PC-3 (cell line): ENCODE data around the gene DTNB. TPM values are rescaled to one million over a fixed set of nuclear protein-coding genes. Genes with fewer than 3 reads are reported as not detected.

Experiments used
- ATAC-seq: fragments of 200-7000 bp; cut with Tn5 transposase; 2 replicates; pipeline ENCODE4 v1.9.1; 2020; ENCODE audit warnings: mild to moderate bottlenecking, moderate library complexity
- BruUV-seq: library from RNA; stranded (reverse); fragments of 400-500 nt; replicated peaks from 2 replicates; lab custom pipeline; 2021; lab: Mats Ljungman, UMichigan
- CTCF ChIA-PET: fragments of 300-600 bp; sonication (Branson Sonifier 250); formaldehyde crosslinking; loops from one replicate; lab custom pipeline; 2022; ENCODE audit warnings: antibody characterized with exemption; lab: Charles Lee
- POLR2A ChIA-PET: fragments of 300-600 bp; sonication (Branson Sonifier 250); formaldehyde crosslinking; loops from one replicate; lab custom pipeline; 2022; ENCODE audit warnings: antibody characterized with exemption; ENCODE audit not compliant: unreplicated experiment; lab: Charles Lee
- DNase-seq: peaks from one replicate; pipeline ENCODE4 v3.0.0-alpha.2; 2015
- H2AFZ ChIP-seq: fragments of 300-600 bp; sonication (generic); 2 replicates; pipeline ENCODE4 v1.6.0; 2016; ENCODE audit warnings: antibody characterized with exemption, low read length
- H3F3A ChIP-seq: fragments of 300-600 bp; sonication (generic); one replicate; pipeline ENCODE4 v1.6.0; 2017; ENCODE audit warnings: antibody characterized with exemption, low read length, control low read depth, mild to moderate bottlenecking; ENCODE audit not compliant: unreplicated experiment
- H3K27ac ChIP-seq: fragments of 300-600 bp; sonication (generic); 2 replicates; pipeline ENCODE4 v1.5.1; 2016; ENCODE audit warnings: mild to moderate bottlenecking, low read length
- H3K27me3 ChIP-seq: fragments of 300-600 bp; sonication (generic); 2 replicates; pipeline ENCODE4 v1.6.1; 2016; ENCODE audit warnings: low read length, mixed read lengths
- H3K36me3 ChIP-seq: fragments of 300-600 bp; sonication (generic); 2 replicates; pipeline ENCODE4 v1.6.1; 2016; ENCODE audit warnings: low read depth, mixed run types, low read length, mixed read lengths
- H3K4me1 ChIP-seq: fragments of 300-600 bp; sonication (generic); 2 replicates; pipeline ENCODE4 v1.5.1; 2016; ENCODE audit warnings: low read length; ENCODE audit not compliant: insufficient read depth
- H3K4me2 ChIP-seq: fragments of 300-600 bp; sonication (generic); 2 replicates; pipeline ENCODE4 v1.6.0; 2016; ENCODE audit warnings: low read length
- H3K4me3 ChIP-seq: fragments of 300-600 bp; sonication (generic); 2 replicates; pipeline ENCODE4 v1.5.1; 2016; ENCODE audit warnings: mild to moderate bottlenecking, low read length, mixed read lengths
- H3K79me2 ChIP-seq: fragments of 300-600 bp; sonication (generic); 2 replicates; pipeline ENCODE4 v1.6.1; 2017; ENCODE audit warnings: low read length, mixed read lengths
- H3K9ac ChIP-seq: fragments of 300-600 bp; sonication (generic); 2 replicates; pipeline ENCODE4 v1.6.0; 2016; ENCODE audit warnings: mild to moderate bottlenecking, low read length
- H3K9me2 ChIP-seq: fragments of 300-600 bp; sonication (generic); replicated peaks from 2 replicates; pipeline ENCODE4 v1.6.1; 2016; ENCODE audit warnings: mixed run types, low read length, mixed read lengths
- H3K9me3 ChIP-seq: fragments of 300-600 bp; sonication (generic); 2 replicates; pipeline ENCODE4 v1.6.1; 2016; ENCODE audit warnings: low read length, mixed read lengths
- H4K20me1 ChIP-seq: fragments of 300-600 bp; sonication (generic); 2 replicates; pipeline ENCODE4 v1.6.1; 2016; ENCODE audit warnings: low read length, mixed read lengths
- CTCF ChIP-seq: fragments of 300-600 bp; sonication (generic); conservative IDR thresholded peaks from 2 replicates; pipeline ENCODE4 v1.5.1; 2017; ENCODE audit warnings: antibody characterized with exemption, low read depth, mild to moderate bottlenecking, low read length
- EZH2 ChIP-seq: fragments of 300-600 bp; sonication (generic); IDR thresholded peaks from one replicate; pipeline ENCODE4 v1.6.1; 2017; ENCODE audit warnings: antibody characterized with exemption, mild to moderate bottlenecking, low read length; ENCODE audit not compliant: unreplicated experiment
- EZH2phosphoT487 ChIP-seq: fragments of 300-600 bp; sonication (generic); IDR thresholded peaks from 2 replicates; pipeline ENCODE4 v1.6.1; 2018; ENCODE audit warnings: mild to moderate bottlenecking, antibody characterized with exemption, low read length, borderline replicate concordance
- intact Hi-C: fragments of 100-400 bp; cut with micrococcal nuclease; formaldehyde crosslinking; loops from 2 replicates; pipeline ENCODE4 v1.9.0; 2023
- total RNA-seq: library from RNA; depleted of rRNA; stranded (reverse); fragments of >200 nt; gene quantifications from 2 replicates; pipeline ENCODE4 v1.2.3, GENCODE V29; 2014

Gene DTNB
- total RNA-seq, 1 experiment from 2014 or later, result 23.1 TPM

DNA sequence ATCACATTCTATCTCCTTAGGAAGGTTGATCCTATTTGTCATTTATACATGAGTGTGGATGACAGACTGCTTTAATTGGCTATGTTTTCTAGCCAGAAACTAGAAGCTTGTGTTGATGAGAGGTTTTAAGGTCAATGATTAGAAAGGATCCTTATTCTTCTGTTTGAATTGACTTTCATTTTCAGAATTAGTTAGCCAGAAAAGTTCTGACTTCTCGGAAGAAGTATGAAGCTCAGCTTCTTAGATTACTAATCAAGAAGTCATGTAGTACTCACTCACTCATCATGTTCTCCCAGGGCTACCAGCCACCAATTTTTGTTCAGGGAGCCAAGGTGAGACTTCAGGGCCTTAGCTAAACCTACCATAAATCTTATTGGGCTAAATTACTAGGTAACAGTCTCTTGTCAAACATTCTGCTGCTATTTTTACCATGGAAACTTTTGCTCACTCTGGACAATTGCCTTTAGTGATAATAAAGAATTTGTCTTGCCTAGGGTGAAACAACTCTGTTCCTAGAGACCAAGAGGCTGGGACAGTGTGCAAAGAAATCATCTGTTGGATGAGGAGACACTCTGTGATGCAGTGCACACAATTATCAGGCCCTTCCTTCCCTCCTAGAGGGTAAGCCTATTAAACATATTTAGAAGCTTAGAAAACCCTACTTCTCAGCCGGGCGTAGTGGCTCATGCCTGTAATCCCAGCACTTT is 220.0 kb downstream of the DTNB start:
- H3K9me2 ChIP-seq, result no peaks in the 10 kb centered on the region
- no peak overlapping the region for H3K27ac ChIP-seq
- no peak overlapping the region for H3K9ac ChIP-seq
- no peaks in the 10 kb centered on the region for H3K79me2 ChIP-seq
- TF ChIP-seq EZH2phosphoT487, result no peak
- no peak for TF ChIP-seq EZH2
- no peak for TF ChIP-seq CTCF
- no peaks in the 10 kb centered on the region for H3K9me3 ChIP-seq
- ChIA-PET CTCF (no interaction called here), POLR2A (interaction anchor here (0.6 kb wide), 1 partner anchor 12 kb away, joined by 8 read pairs; no protein-coding TSS in a partner anchor)
- H4K20me1 ChIP-seq, result no peaks in the 10 kb centered on the region
- H3K4me1 ChIP-seq, result no peaks in the 10 kb centered on the region
- no peak overlapping the region for H2AFZ ChIP-seq
- intact Hi-C loops, result no loop called here
- no peak overlapping the region for H3K4me2 ChIP-seq
- H3F3A ChIP-seq, result no peaks in the 10 kb centered on the region
- no peaks in the 10 kb centered on the region for H3K36me3 ChIP-seq
- no TSS peak for BruUV-seq
- ATAC-seq (no peak), DNase-seq (no peak)
- no peaks in the 10 kb centered on the region for H3K27me3 ChIP-seq
- no peak overlapping the region for H3K4me3 ChIP-seq

DNA sequence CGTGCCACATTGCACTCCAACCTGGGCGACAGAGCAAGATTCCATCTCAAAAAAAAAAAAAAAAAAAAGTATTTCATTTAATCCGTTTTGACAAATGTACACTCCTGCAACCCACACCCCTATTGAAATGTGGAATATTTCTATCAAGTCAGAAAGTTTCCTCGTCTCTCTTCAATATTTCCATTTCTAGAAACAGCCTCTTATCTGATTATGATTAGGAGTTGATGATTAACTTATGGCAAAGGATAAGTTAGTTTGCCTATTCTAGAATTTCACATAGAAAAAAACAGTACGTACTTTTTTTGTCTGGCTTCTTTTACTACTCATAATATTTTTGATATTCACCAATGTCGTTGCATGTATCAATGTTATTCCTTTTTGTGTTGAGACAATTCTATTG is 224.6 kb downstream of the DTNB start:
- intact Hi-C loops, result no loop called here
- no peaks in the 10 kb centered on the region for H3K36me3 ChIP-seq
- no peak overlapping the region for H3K4me3 ChIP-seq
- H3K27me3 ChIP-seq, result no peaks in the 10 kb centered on the region
- POLR2A ChIA-PET, result no interaction called here
- H3K4me2 ChIP-seq, result no peak overlapping the region
- no peaks in the 10 kb centered on the region for H3K79me2 ChIP-seq
- DNase-seq, result no peak
- no peak overlapping the region for H2AFZ ChIP-seq
- H3K27ac ChIP-seq, result no peak overlapping the region
- no peaks in the 10 kb centered on the region for H3K9me2 ChIP-seq
- no peaks in the 10 kb centered on the region for H3K9me3 ChIP-seq
- ATAC-seq, result no peak
- no peak for TF ChIP-seq CTCF
- TF ChIP-seq EZH2, result no peak
- TF ChIP-seq EZH2phosphoT487, result no peak
- CTCF ChIA-PET, result no interaction called here
- BruUV-seq, result no TSS peak
- no peaks in the 10 kb centered on the region for H3K4me1 ChIP-seq
- no peaks in the 10 kb centered on the region for H3F3A ChIP-seq
- no peaks in the 10 kb centered on the region for H4K20me1 ChIP-seq
- no peak overlapping the region for H3K9ac ChIP-seq

DNA sequence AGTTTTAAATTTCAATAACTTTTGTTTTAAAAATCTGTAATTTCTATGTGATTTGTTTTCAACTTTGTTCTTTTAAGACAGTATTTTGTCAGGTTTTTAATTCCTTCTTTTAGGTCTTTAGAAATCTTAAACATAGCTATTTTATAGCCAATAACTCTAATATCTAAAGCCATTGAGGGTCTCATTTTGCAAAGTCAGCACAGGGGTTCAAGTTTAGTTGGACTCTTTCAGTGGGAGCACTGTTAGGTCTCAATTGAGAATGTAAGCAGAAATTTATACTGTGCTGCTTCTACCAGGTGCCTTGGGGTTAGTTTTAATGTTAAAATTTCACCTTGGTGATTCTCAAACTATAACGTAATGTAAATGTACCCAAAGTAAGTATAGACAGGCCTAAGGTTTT is 226.4 kb downstream of the DTNB start:
- H3K9me2 ChIP-seq, result no peaks in the 10 kb centered on the region
- H4K20me1 ChIP-seq, result no peaks in the 10 kb centered on the region
- no peaks in the 10 kb centered on the region for H3K27me3 ChIP-seq
- H3F3A ChIP-seq, result no peaks in the 10 kb centered on the region
- no peaks in the 10 kb centered on the region for H3K36me3 ChIP-seq
- DNase-seq (no peak), ATAC-seq (no peak)
- H2AFZ ChIP-seq, result no peak overlapping the region
- no peak overlapping the region for H3K9ac ChIP-seq
- no peaks in the 10 kb centered on the region for H3K9me3 ChIP-seq
- no TSS peak for BruUV-seq
- intact Hi-C loops, result no loop called here
- no peaks in the 10 kb centered on the region for H3K79me2 ChIP-seq
- ChIA-PET CTCF (no interaction called here), POLR2A (no interaction called here)
- H3K4me1 ChIP-seq, result no peaks in the 10 kb centered on the region
- TF ChIP-seq CTCF (no peak), EZH2phosphoT487 (no peak), EZH2 (no peak)
- H3K4me2 ChIP-seq, result no peak overlapping the region
- H3K4me3 ChIP-seq, result no peak overlapping the region
- no peak overlapping the region for H3K27ac ChIP-seq
